Bone marrow (tissue), 2 donors: ENCODE results near the gene MAN2A1.
"Not testable (repeated sequence)": the region's sequence is repeated elsewhere in the genome, so short reads cannot be mapped to it uniquely, and the experiment has no call there.

ENCODE experiments used
- DNase-seq, 2 donors: peaks; one replicate each; lab custom pipeline; 2025; lab: John Stamatoyannopoulos, UW

The MAN2A1 gene

GRCh38 chr5:109825450-109825849 lies 135.7 kb downstream of the MAN2A1 start:
- DNase-seq = no peak

GRCh38 chr5:109826426-109826825 lies 136.7 kb downstream of the MAN2A1 start:
- no peak for DNase-seq

DNA sequence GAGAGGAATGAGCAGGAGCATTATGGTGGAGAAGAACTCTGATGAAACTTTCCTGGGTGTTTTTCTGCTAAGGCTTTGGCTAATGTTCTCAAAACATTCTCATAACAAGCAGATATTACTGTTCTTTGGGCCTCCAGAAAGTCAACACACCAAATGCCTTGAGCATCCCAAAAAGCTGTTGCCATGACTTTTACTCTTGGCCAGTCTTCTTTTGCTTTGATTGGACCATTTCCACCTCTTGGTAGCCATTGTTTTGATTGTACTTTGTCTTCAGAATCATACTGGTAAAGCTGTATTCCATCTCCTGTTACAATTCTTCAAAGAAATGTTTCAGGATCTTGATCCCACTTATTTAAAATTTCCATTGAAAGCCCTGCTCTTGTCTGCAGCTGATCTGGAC lies 139.6 kb downstream of the MAN2A1 start:
- no peak for DNase-seq

DNA sequence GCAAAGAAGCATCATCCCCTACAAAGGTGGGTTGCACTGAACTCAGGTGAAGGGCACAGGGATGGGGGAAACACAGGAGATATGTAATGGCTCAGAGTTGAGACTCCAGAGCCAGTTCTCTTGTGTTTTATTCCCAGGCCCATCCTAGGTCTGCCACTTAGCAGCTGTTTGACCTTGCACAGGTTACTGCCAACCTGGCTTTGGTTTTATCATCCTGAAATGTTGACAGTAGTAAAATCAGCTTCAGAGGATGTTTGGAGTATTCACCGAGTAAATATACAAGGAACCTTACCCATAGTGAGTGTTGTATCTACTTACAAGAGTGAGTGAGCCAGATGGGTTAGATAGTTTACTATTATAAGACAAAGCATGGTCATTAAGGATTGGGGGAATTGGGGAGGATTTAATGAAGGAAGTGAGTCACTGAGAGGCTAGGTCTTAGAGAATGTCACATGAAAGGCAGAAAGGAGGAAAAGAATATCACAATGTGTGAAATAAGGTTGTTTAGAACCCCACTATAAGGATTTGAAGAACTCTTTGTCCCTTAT lies 141.3 kb downstream of the MAN2A1 start:
- no peak for DNase-seq

DNA sequence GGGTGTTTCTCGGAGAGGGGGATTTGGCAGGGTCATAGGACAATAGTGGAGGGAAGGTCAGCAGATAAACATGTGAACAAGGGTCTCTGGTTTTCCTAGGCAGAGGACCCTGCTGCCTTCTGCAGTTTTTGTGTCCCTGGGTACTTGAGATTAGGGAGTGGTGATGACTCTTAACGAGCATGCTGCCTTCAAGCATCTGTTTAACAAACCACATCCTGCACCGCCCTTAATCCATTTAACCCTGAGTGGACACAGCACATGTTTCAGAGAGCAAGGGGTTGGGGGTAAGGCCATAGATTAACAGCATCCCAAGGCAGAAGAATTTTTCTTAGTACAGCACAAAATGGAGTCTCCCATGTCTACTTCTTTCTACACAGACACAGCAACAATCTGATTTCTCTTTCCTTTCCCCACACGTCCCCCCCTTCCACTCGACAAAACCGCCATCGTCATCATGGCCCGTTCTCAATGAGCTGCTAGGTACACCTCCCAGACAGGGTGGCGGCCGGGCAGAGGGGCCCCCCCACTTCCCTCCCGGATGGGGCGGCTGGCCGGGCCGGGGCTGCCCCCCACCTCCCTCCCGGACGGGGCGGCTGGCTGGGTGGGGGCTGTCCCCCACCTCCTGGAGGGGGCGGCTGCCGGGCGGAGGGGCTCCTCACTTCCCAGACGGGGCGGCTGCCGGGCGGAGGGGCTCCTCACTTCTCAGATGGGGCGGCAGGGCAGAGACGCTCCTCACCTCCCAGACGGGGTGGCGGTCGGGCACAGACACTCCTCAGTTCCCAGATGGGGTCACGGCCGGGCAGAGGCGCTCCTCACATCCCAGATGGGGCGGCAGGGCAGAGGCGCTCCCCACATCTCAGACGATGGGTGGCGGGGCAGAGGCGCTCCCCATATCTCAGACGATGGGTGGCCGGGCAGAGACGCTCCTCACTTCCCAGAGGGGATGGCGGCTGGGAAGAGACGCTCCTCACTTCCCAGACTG lies 142.8 kb downstream of the MAN2A1 start:
- DNase-seq = not testable (repeated sequence)

DNA sequence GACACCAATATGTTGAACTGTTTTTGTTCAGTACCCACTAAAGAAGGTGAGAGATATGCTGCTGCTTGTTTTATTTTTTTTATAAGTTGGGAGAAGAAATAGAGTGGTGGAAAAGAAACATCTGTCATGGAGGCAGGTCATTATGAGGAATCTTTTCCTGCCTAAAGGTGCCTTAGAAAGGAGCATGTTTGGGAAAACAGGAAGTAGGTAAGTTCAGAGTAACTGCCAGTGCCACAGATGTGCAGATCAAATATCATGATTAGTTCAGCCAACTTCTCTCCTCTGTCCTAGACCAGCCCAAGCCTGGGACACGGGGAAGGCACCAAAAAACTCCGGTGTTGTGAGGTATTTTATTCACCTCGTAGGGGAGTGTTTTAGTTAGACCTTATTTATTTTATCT lies 144.2 kb downstream of the MAN2A1 start:
- no peak for DNase-seq

GRCh38 chr5:109836280-109836679 lies 146.6 kb downstream of the MAN2A1 start:
- DNase-seq = no peak

GRCh38 chr5:109837231-109837861 lies 147.6 kb downstream of the MAN2A1 start:
- DNase-seq = no peak

DNA sequence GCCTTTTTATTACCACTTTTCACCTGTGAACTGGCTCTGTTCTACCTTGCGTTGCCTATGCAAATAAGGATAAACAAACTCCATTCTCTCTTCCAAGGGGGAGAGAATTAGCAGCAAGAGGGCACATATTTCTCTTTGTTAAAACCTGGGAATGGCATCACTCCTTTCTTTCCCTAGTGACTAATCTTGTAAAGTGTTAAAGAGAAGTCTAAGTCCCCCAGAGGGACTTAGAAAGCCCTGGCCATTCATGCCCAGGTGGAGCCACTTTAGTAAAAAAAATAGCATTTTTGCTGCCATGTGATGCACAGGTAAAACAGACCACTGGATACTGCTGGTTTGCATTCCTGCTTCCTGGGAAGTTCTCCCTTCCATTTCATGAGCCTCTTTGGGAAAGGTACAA lies 148.4 kb downstream of the MAN2A1 start:
- no peak for DNase-seq

- no peak for DNase-seq
Measured at GRCh38 chr5:109844148-109844547, 154.4 kb downstream of the MAN2A1 start.

GRCh38 chr5:109844695-109845094 lies 155.0 kb downstream of the MAN2A1 start:
- DNase-seq = no peak

GRCh38 chr5:109848130-109848529 lies 158.4 kb downstream of the MAN2A1 start:
- DNase-seq = no peak

DNA sequence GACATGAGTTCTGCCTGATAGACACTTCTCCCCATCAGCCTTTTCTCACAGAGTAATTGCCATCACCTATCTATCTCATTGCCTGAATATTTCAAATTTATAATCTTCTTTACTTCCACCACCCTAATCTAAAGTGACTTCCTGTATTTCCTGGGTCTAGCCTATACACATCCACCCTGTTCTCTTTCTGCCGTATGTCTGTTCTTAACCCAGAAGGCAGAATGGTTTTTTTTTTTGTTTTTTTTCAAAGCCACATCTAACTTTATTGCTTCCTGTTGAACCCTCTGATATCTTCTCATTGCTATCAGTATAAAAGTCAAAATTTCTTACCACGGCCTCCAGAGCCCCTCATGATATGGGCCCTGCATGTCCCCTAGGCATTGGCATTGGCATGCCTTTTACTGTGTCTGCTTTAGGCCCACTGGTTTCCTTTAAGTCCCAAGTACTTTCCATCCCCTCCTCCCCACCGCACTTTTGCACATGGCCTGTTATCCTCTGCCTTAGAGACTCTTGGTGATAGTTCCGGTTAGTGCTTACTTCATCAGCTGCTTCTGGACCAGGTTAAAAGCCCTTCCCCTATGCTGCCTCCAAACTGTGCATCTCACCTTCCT lies 159.9 kb downstream of the MAN2A1 start:
- DNase-seq = no peak

- no peak for DNase-seq
Measured at GRCh38 chr5:109852371-109853155, 162.8 kb downstream of the MAN2A1 start.

DNA sequence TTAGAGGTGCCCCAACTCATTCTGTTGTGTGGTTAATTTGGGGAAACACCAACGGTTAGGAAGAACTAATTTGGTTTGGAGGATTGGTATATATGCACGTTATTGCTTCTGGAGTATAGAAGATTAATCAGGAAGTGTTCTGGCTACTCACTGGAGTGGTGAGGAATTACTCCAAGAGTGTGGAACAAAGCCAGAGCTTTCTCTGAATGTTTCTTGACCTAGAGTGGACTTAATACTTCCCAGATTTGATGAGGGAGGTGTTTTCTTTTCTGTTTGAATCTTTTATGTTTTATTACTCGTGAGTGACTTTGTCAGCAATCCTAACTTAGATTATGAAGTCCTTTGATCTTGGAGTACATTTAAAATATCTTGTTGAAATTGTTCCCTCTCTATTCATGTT lies 163.7 kb downstream of the MAN2A1 start:
- DNase-seq = no peak

DNA sequence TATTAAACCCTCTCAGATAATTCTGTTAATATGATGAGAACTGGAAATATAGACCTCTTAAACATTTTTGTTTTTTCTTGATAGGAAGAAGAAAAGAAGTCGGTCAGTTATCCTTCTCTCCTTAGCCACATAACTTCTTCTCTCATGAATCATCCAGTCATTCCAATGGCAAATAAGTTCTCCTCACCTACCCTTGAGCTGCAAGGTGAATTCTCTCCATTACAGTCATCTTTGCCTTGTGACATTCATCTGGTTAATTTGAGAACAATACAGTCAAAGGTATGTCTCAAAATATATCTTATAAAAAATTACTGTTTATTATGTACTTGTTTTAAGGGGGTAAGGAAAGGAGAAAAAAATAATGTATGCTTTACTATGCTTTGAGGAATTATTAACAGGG lies 165.3 kb downstream of the MAN2A1 start:
- DNase-seq = no peak

DNA sequence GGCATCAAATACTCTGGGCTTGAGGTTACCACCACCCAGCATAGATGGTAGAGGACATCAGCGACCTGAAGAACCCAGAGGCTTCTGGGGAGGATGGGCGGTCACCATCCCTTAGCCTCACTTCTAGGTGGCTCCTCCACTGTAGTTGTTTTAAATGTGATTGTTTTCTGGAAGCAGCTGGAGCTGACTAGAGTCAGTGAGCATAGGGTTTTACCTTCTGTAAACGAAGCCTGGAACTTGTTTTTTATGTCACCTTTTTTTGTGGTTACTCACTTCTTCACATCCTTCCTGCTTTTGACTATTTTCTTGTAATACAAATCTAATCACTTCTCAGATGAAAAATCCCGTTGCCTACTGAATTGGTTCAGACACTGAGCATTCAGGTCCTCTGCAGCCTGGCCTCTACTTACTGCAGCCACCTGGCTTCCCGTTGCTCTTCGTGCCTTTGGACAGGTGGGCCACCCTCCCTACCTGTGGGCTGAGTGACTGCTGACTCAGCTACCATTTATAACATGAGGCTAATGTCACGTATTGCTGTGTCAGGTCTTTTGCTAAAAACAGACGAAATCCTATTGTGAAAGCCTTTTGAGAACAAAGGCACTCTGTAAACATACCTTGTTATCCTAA lies 167.8 kb downstream of the MAN2A1 start:
- DNase-seq = no peak

- DNase-seq = no peak
Measured at GRCh38 chr5:109859537-109859936, 169.8 kb downstream of the MAN2A1 start.

- no peak for DNase-seq
Measured at GRCh38 chr5:109862301-109862700, 172.6 kb downstream of the MAN2A1 start.

- no peak for DNase-seq
Measured at GRCh38 chr5:109863752-109864151, 174.0 kb downstream of the MAN2A1 start.

DNA sequence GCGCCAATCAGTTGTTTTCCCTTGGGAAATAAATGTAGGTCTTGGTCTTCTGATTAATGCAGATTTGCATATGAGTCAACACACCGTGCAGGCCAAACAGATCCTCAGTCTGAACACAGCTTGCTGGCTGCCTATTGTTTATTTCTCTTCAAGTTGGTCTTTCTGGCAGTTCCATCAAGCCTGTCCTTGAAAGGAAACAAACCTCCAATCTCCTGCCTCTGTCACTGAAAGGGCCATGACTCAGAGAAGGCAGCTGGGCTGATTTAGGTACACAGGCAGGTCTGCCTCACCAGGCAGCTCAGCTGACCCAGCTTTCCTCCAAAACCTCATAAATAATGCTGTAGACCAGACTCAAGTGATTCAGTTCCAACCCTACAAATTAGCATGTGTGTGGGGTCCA lies 175.9 kb downstream of the MAN2A1 start:
- no peak for DNase-seq
